Activated naive CD8-positive, alpha-beta T cell treated with anti-CD3 and anti-CD28 coated beads, Interleukin-2, amount 50 U/mL, for 24 hours (primary cell): Measurements from ENCODE around the gene HNRNPUL1.

Source experiments
- ATAC-seq: fragments of 150-1000 bp; cut with Tn5 transposase; one replicate; pipeline ENCODE4 v1.10.0; 2021
- DNase-seq: peaks from one replicate; pipeline ENCODE4 v3.0.0; 2021
- H3K27ac Mint-ChIP-seq: one replicate; pipeline ENCODE4 v1.8.0; 2021; ENCODE audit warnings: mild to moderate bottlenecking, mixed read lengths
- H3K27me3 Mint-ChIP-seq: one replicate; pipeline ENCODE4 v1.8.0; 2021; ENCODE audit warnings: mixed read lengths
- H3K36me3 Mint-ChIP-seq: one replicate; pipeline ENCODE4 v1.8.0; 2021; ENCODE audit warnings: low read depth, mixed read lengths
- H3K4me1 Mint-ChIP-seq: one replicate; pipeline ENCODE4 v1.8.0; 2021; ENCODE audit warnings: mixed read lengths
- H3K4me3 Mint-ChIP-seq: one replicate; pipeline ENCODE4 v1.8.0; 2021; ENCODE audit warnings: mild to moderate bottlenecking, moderate library complexity, mixed read lengths
- H3K9me3 Mint-ChIP-seq: one replicate; pipeline ENCODE4 v1.8.0; 2021; ENCODE audit warnings: mixed read lengths

Gene HNRNPUL1

DNA sequence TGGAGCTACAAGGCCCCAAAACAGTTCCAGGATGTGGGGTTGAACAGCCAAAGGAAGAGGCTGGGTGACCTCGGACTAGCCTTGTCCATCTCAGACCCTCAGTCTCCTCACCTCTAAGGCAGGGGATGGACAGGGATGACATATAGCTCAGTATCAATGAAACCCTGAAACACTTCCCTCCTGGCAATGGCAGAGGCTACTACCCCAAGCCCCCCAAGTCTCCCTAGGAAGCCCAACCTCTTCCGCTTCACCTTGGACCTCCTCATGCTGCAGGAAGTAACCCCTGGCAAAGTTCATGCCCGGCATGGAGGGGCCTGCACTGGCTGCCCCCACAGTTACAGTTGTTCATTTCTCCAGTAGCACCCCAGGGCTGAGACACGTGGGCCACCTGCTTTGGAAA is 56.4 kb downstream of the HNRNPUL1 start:
- H3K36me3 Mint-ChIP-seq = peaks cover 25% of the 10 kb centered on the region
- H3K27me3 Mint-ChIP-seq = no peaks in the 10 kb centered on the region
- H3K27ac Mint-ChIP-seq = no peak overlapping the region
- peaks cover 36% of the 10 kb centered on the region for H3K4me1 Mint-ChIP-seq
- H3K4me3 Mint-ChIP-seq = no peak overlapping the region
- no peaks in the 10 kb centered on the region for H3K9me3 Mint-ChIP-seq
- DNase-seq = no peak
- ATAC-seq = no peak

DNA sequence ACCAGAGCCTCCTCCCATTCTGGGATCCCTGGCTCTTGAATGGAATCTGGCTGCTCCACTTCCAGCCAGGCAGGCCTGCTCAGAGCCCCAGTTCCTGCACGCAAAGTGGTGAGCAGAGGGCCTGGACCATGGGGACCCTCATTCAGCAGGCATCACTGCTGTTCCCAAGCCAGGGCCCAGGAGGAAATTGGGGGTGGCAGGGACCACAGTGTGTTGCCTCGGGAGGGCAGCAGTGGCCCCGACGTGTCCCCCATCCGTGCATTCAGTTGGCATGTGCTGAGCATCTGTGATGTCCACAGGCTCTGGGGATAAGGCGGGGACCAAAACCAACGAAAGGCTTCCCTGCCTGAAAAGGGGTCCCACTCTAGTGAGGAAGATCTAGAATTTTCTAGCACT is 57.0 kb downstream of the HNRNPUL1 start:
- Mint-ChIP-seq H3K9me3 (no peaks in the 10 kb centered on the region), H3K27ac (no peak overlapping the region), H3K27me3 (no peaks in the 10 kb centered on the region), H3K4me1 (peaks cover 36% of the 10 kb centered on the region), H3K36me3 (peaks cover 24% of the 10 kb centered on the region), H3K4me3 (no peak overlapping the region)
- no peak for ATAC-seq
- no peak for DNase-seq

DNA sequence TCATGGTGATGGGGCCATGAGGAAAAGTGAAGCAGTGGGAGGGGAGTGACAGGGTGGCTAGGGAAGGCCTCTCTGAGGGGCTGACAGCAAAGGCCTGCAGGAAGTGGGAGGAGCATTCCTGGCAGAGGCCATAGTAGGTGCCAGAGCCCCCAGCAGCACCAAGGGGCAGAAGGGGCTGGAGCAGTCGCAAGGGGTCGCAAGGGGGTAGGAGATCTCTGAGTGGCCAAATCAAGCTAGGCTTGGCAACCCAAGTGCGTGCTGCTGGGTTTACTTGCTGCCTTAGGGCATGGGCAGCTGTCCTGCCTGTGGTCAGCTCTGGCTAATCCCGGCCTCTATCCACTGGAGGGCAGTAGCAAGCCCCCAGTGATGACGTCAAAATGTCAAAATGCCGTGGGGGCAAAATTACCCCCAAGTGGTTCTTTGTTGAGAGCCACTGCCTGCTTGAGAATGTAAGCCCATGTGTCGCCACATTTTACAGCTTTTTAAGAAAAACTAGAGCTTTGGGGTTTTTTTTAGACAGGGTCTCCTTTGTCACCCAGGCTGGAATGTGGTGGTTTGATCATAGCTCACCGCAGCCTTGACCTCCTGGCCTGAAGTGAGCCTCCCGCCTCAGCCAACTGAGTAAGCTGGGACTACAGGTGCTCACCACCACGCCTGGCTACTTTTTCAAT is 57.6 kb downstream of the HNRNPUL1 start:
- Mint-ChIP-seq H3K4me3 (no peak overlapping the region), H3K36me3 (peaks cover 24% of the 10 kb centered on the region), H3K27me3 (no peaks in the 10 kb centered on the region), H3K27ac (no peak overlapping the region), H3K9me3 (no peaks in the 10 kb centered on the region), H3K4me1 (peaks cover 41% of the 10 kb centered on the region)
- DNase-seq (no peak), ATAC-seq (no peak)

GRCh38 chr19:41322451-41322850 is 58.3 kb downstream of the HNRNPUL1 start:
- Mint-ChIP-seq H3K9me3 (no peaks in the 10 kb centered on the region), H3K27me3 (no peaks in the 10 kb centered on the region), H3K4me1 (peaks cover 46% of the 10 kb centered on the region), H3K4me3 (no peak overlapping the region), H3K36me3 (peaks cover 22% of the 10 kb centered on the region), H3K27ac (peak overlapping the region; percentile 75)
- ATAC-seq (no peak), DNase-seq (no peak)

- H3K27me3 Mint-ChIP-seq = no peaks in the 10 kb centered on the region
- no peak overlapping the region for H3K4me3 Mint-ChIP-seq
- H3K36me3 Mint-ChIP-seq = peaks cover 24% of the 10 kb centered on the region
- H3K9me3 Mint-ChIP-seq = no peaks in the 10 kb centered on the region
- H3K4me1 Mint-ChIP-seq = peaks cover 50% of the 10 kb centered on the region
- ATAC-seq (no peak), DNase-seq (no peak)
- H3K27ac Mint-ChIP-seq = peak overlapping the region; percentile 75
Observed at GRCh38 chr19:41323023-41323422, 58.9 kb downstream of the HNRNPUL1 start.

GRCh38 chr19:41323430-41324125 is 59.4 kb downstream of the HNRNPUL1 start:
- no peaks in the 10 kb centered on the region for H3K27me3 Mint-ChIP-seq
- no peak overlapping the region for H3K4me3 Mint-ChIP-seq
- DNase-seq (no peak), ATAC-seq (no peak)
- H3K36me3 Mint-ChIP-seq = peaks cover 25% of the 10 kb centered on the region
- H3K4me1 Mint-ChIP-seq = peaks cover 56% of the 10 kb centered on the region
- H3K27ac Mint-ChIP-seq = peak overlapping the region; percentile 75
- H3K9me3 Mint-ChIP-seq = no peaks in the 10 kb centered on the region

- Mint-ChIP-seq H3K27ac (peak overlapping the region; percentile 87), H3K9me3 (no peaks in the 10 kb centered on the region), H3K27me3 (no peaks in the 10 kb centered on the region), H3K4me1 (peaks cover 63% of the 10 kb centered on the region), H3K36me3 (peaks cover 27% of the 10 kb centered on the region), H3K4me3 (no peak overlapping the region)
- DNase-seq = no peak
- no peak for ATAC-seq
Observed at GRCh38 chr19:41324231-41324702, 60.1 kb downstream of the HNRNPUL1 start.

DNA sequence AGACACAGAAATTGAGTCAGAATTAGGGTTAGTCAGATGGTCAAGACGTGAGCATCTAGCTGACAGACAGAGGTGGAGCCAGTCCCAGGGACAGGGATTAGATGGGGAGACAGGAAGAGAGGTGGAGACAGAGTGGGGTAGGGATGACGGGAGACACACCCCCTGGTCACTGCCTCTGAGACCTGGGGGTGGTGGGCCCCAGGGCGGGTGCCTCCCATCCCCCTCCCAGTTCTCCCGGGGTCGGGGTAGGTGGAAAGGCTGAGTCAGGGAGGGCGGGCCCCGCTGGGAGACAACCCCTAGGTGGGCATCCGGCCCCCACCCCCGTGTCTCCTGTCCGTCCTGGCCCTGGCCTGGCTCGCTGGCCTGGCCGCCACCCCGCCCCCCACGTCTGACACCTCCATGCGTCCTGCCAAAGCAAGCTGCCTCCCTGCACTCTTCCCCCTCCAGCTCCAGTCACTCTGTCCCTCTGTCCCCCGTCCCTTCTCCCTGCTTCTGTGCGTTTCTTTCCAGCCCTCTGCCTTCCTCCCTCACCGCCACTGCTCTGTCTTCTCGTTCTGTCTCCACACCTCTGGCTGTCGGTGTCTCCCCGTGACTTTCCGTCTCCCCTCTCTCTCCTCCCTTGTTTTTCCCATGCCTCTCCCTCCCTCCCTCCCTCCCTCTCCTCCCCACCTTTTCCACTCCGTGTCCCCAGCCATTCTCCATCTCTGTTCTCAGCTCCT is 60.9 kb downstream of the HNRNPUL1 start:
- Mint-ChIP-seq H3K4me1 (peaks cover 65% of the 10 kb centered on the region), H3K36me3 (peaks cover 27% of the 10 kb centered on the region), H3K27me3 (no peaks in the 10 kb centered on the region), H3K9me3 (no peaks in the 10 kb centered on the region), H3K4me3 (no peak overlapping the region), H3K27ac (peak overlapping the region; percentile 87)
- no peak for ATAC-seq
- DNase-seq = no peak

- Mint-ChIP-seq H3K9me3 (no peaks in the 10 kb centered on the region), H3K4me3 (no peak overlapping the region)
Observed at GRCh38 chr19:41325640-41325946, 61.4 kb downstream of the HNRNPUL1 start.

DNA sequence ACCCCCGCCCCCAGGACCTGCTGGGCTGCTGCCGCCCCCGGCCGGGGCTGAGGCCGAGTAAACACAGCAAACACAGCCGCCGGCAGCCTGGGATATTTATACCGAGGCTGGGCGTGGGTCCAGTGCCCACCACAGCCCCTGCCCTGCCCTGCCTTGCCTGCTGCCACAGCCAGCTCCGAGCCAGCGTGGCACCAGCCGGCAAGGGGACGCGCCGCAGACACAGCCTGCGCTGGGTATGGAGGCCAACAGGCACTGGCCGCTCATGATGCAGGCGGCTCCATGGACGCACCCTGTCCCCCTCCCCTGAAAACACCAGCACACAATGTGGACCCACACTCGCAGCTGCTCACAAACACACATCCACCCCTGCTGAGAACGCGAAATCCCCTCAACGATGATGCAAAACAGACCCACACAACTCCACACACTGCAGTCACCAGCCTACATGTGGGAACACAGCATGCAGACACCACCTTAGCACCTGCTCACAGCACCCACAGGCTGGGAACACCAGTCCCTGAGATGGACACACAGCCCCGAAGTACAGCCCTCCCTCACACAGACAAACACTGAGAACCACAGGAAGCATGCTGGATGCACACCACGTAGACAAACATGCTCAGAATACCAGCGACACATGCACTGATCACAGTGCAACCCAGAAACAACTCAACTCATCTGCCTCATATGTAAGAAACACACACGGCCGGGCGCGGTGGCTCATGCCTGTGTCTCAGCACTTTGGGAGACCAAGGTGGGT is 62.0 kb downstream of the HNRNPUL1 start:
- peaks cover 69% of the 10 kb centered on the region for H3K4me1 Mint-ChIP-seq
- DNase-seq (no peak), ATAC-seq (no peak)
- H3K9me3 Mint-ChIP-seq = no peaks in the 10 kb centered on the region
- peak overlapping the region; percentile 75 for H3K4me3 Mint-ChIP-seq
- H3K27ac Mint-ChIP-seq = peak overlapping the region; percentile 93
- H3K36me3 Mint-ChIP-seq = peaks cover 31% of the 10 kb centered on the region
- no peaks in the 10 kb centered on the region for H3K27me3 Mint-ChIP-seq

More at GRCh38 chr19:41325640-41325946, 61.4 kb downstream of the HNRNPUL1 start:
- ATAC-seq (no peak), DNase-seq (no peak)
- peak overlapping the region; percentile 77 for H3K27ac Mint-ChIP-seq
- H3K27me3 Mint-ChIP-seq = no peaks in the 10 kb centered on the region
- H3K4me1 Mint-ChIP-seq = peaks cover 68% of the 10 kb centered on the region
- peaks cover 30% of the 10 kb centered on the region for H3K36me3 Mint-ChIP-seq

DNA sequence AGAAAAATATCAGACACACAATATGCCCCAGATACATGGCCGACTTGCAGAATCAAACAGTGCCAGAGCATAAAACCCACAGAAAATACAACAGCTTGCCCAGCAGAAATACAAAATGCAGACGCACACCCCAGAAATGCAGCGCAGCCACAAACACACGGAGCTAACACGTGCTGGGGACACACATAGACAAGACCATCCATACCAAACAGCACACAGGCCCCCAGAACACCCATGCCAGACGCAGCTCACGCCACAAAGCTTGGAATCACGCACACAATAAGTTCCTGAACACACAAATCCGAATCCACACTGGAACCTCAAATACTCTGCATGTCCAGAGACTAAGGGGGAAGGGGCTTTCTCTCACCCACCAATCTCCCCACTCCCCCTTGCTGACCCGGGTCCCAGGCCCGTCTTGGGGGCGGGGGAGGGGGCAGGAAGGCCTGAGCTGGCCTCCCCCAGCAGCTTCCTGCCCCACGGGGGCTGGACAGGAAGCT is 63.0 kb downstream of the HNRNPUL1 start:
- Mint-ChIP-seq H3K27ac (peak overlapping the region; percentile 93), H3K27me3 (no peaks in the 10 kb centered on the region), H3K36me3 (peaks cover 39% of the 10 kb centered on the region), H3K9me3 (no peaks in the 10 kb centered on the region), H3K4me3 (peak overlapping the region; percentile 75), H3K4me1 (peaks cover 72% of the 10 kb centered on the region)
- DNase-seq (no peak), ATAC-seq (no peak)

DNA sequence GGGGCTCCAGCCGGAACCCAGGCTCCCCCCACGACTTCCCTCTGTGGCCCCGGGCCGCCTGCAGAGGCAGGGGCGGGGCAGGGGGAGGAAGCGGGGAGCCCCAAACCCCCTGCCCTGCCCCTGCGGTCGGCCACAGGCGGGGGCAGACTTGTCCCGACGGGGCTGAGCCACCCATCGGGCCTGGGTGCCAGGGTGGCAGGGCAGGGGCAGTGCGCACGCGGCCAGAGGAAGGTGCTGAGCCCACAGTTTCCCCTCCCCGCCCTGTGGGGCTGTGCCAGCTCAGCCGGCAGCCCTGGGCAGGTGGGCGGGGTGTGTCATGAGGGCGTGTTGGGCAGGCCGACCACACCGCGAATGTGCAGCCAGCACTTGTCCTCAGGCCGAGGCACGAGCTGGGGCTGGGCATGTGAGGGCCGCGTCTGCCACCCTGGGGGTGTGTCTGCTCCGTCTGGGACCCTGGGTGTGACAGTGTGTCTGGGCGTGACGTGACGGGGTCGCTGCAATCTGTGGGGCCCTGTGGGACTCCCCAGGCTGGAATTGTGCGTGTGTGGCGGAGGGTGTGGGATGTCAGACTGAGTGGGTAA is 63.5 kb downstream of the HNRNPUL1 start:
- ATAC-seq (peak; percentile 66), DNase-seq (peak; percentile 84)
- peak overlapping the region; percentile 96 for H3K27ac Mint-ChIP-seq
- no peaks in the 10 kb centered on the region for H3K27me3 Mint-ChIP-seq
- H3K4me1 Mint-ChIP-seq = peaks cover 72% of the 10 kb centered on the region
- H3K36me3 Mint-ChIP-seq = peaks cover 44% of the 10 kb centered on the region
- H3K9me3 Mint-ChIP-seq = no peaks in the 10 kb centered on the region
- H3K4me3 Mint-ChIP-seq = peak overlapping the region; percentile 75

GRCh38 chr19:41328157-41328841 is 64.1 kb downstream of the HNRNPUL1 start:
- DNase-seq (no peak), ATAC-seq (peak; percentile 75)
- Mint-ChIP-seq H3K27ac (peak overlapping the region; percentile 96), H3K4me1 (peaks cover 69% of the 10 kb centered on the region), H3K27me3 (no peaks in the 10 kb centered on the region), H3K36me3 (peaks cover 46% of the 10 kb centered on the region), H3K9me3 (no peaks in the 10 kb centered on the region), H3K4me3 (peak overlapping the region; percentile 75)
